CD4-positive, alpha-beta memory T cell (primary cell): Measurements from ENCODE around the gene GARIN1A. TPM values are rescaled to one million over a fixed set of nuclear protein-coding genes. Genes with fewer than 3 reads are reported as not detected.
"Not testable (repeated sequence)": the region's sequence is repeated elsewhere in the genome, so short reads cannot be mapped to it uniquely, and the experiment has no call there.

Source experiments
- CTCF ChIA-PET: fragments of 350-600 bp; sonication (Branson Sonifier 250); formaldehyde crosslinking; loops from one replicate; lab custom pipeline; 2021; ENCODE audit warnings: inconsistent platforms; ENCODE audit not compliant: partially characterized antibody; lab: Charles Lee
- POLR2A ChIA-PET: fragments of 350-600 bp; sonication (Branson Sonifier 250); formaldehyde crosslinking; loops from one replicate; lab custom pipeline; 2021; ENCODE audit not compliant: partially characterized antibody; lab: Charles Lee
- DNase-seq, 5 donors: peaks; one replicate each; pipeline versions ENCODE4 v3.0.0 to v3.0.0-alpha.2; 2020 to 2022; ENCODE audit warnings: mixed read lengths in 1 of 5
- H3K27ac ChIP-seq: one replicate; pipeline ENCODE4 v1.7.0; 2013; ENCODE audit warnings: low read depth, low read length
- H3K27me3 ChIP-seq: 2 replicates; pipeline ENCODE4 v1.7.0; 2013; ENCODE audit warnings: mild to moderate bottlenecking, low read length, moderate library complexity; ENCODE audit not compliant: insufficient read depth
- H3K36me3 ChIP-seq: 2 replicates; pipeline ENCODE4 v1.7.0; 2013; ENCODE audit warnings: mild to moderate bottlenecking, low read length, moderate library complexity; ENCODE audit not compliant: insufficient read depth
- H3K4me1 ChIP-seq: 2 replicates; pipeline ENCODE4 v1.7.0; 2013; ENCODE audit warnings: mild to moderate bottlenecking, low read length, moderate library complexity; ENCODE audit not compliant: insufficient read depth
- H3K4me3 ChIP-seq, 2 donors: one replicate each; pipeline ENCODE4 v1.7.0; 2013; ENCODE audit warnings: low read length in 2 of 2, mild to moderate bottlenecking in 1 of 2
- H3K9me3 ChIP-seq, 2 donors: one replicate each; pipeline ENCODE4 v1.7.0; 2013; ENCODE audit warnings: low read length in 2 of 2, control low read depth in 1 of 2; ENCODE audit not compliant: control insufficient read depth in 1 of 2
- H3K27ac Mint-ChIP-seq, 7 donors: one replicate each; pipeline ENCODE4 v1.8.0; 2020 to 2021; ENCODE audit warnings: mixed read lengths in 7 of 7, mild to moderate bottlenecking in 6 of 7, inconsistent platforms in 3 of 7, moderate library complexity in 3 of 7
- H3K27me3 Mint-ChIP-seq, 2 donors: one replicate each; pipeline ENCODE4 v1.8.0; 2020 to 2021; ENCODE audit warnings: mixed read lengths in 2 of 2
- H3K36me3 Mint-ChIP-seq, 2 donors: one replicate each; pipeline ENCODE4 v1.8.0; 2020 to 2021; ENCODE audit warnings: mixed read lengths in 2 of 2, inconsistent platforms in 1 of 2, mild to moderate bottlenecking in 1 of 2
- H3K4me1 Mint-ChIP-seq, 4 donors: one replicate each; pipeline ENCODE4 v1.8.0; 2020 to 2021; ENCODE audit warnings: mixed read lengths in 4 of 4, mild to moderate bottlenecking in 1 of 4
- H3K4me3 Mint-ChIP-seq, 8 donors: one replicate each; pipeline ENCODE4 v1.8.0; 2020 to 2021; ENCODE audit warnings: mixed read lengths in 8 of 8, mild to moderate bottlenecking in 7 of 8, moderate library complexity in 6 of 8, inconsistent platforms in 3 of 8
- H3K9me3 Mint-ChIP-seq, 8 donors: one replicate each; pipeline ENCODE4 v1.8.0; 2020 to 2021; ENCODE audit warnings: mixed read lengths in 8 of 8, mild to moderate bottlenecking in 5 of 8, inconsistent platforms in 3 of 8, moderate library complexity in 1 of 8
- intact Hi-C: fragments of 100-400 bp; cut with micrococcal nuclease; formaldehyde crosslinking; loops from one replicate; pipeline ENCODE4 v1.15.1; 2023
- polyA plus RNA-seq, 2 donors: library from polyadenylated mRNA; unstranded; fragments of 300-500 nt; fragmentation: Illumina TruSeq; gene quantifications; one replicate each; pipeline ENCODE4 v1.2.3, GENCODE V29; 2021
- total RNA-seq, 2 experiments: library from RNA; stranded (reverse); gene quantifications; one replicate each; pipeline ENCODE4 v1.2.3, GENCODE V29; 2021

Gene GARIN1A
- total and polyA plus RNA-seq, 4 experiments from 2014 or later, result 0.06 to 3.4 (median 1.6) TPM; not detected in 1

DNA sequence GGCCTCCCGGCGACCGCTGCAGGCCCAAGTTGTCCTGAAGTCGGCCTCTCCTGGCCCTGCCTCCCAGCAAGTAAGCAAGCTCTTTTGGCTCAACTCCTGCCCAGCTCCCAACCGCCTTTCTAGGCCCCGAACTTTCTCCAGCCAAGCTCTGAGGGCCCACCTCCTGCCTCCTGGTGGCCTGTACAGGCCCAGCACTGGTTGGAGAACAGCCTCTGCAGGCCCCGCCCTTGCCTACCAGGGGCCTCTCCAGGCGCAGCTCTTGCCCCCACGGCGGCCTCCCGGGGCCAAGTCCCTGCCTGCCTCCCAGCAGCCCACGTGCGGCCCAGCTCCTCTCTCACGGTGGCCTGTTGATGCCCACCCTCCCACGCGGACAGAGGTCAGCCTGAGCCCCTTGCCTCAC, 18.9 kb upstream of the GARIN1A start:
- H3K27ac Mint-ChIP-seq, CTCF ChIA-PET, H3K4me1 ChIP-seq, H3K36me3 ChIP-seq, H3K27me3 ChIP-seq, POLR2A ChIA-PET, H3K9me3 ChIP-seq, H3K27me3 Mint-ChIP-seq, H3K4me3 ChIP-seq, H3K36me3 Mint-ChIP-seq, intact Hi-C loops, H3K4me1 Mint-ChIP-seq, DNase-seq, H3K27ac ChIP-seq, H3K4me3 Mint-ChIP-seq, H3K9me3 Mint-ChIP-seq: not testable (repeated sequence)

- CTCF ChIA-PET, H3K4me3 Mint-ChIP-seq, H3K27ac Mint-ChIP-seq: not testable (repeated sequence)
These were observed 18.0 kb upstream of the GARIN1A start for GRCh38 chr7:128654080-128654479.

DNA sequence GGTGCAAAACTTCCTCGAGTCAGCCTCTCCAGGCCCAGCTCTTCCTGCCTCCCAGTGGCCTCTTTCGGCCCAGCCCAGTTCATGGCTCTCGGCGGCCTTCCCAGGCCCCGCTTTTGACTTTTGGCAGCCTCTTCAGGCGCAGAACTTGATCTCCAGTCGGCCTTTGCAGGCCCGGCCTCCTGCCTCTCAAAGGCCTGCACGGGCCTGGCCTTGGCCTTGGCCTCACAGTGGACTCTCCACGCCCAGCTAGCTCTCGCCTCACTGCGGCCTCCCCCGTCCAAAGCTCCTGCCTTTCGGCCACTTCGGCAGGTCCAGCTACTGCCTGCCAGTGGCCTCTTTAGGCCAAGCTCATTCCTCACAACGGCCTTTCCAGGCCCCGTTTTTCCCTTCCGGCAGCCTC, 17.6 kb upstream of the GARIN1A start:
- intact Hi-C loops, H3K4me1 ChIP-seq, H3K27ac Mint-ChIP-seq, DNase-seq, H3K36me3 Mint-ChIP-seq, H3K27me3 Mint-ChIP-seq, H3K27me3 ChIP-seq, H3K36me3 ChIP-seq, H3K9me3 ChIP-seq, H3K9me3 Mint-ChIP-seq, H3K4me1 Mint-ChIP-seq, H3K4me3 ChIP-seq, POLR2A ChIA-PET, H3K27ac ChIP-seq, CTCF ChIA-PET, H3K4me3 Mint-ChIP-seq: not testable (repeated sequence)

More at GRCh38 chr7:128654080-128654479, 18.0 kb upstream of the GARIN1A start:
- H3K27ac ChIP-seq, H3K4me3 ChIP-seq, H3K36me3 Mint-ChIP-seq, H3K4me1 Mint-ChIP-seq, H3K9me3 Mint-ChIP-seq, H3K4me1 ChIP-seq, H3K9me3 ChIP-seq, POLR2A ChIA-PET, H3K27me3 Mint-ChIP-seq, DNase-seq, intact Hi-C loops, H3K27me3 ChIP-seq, H3K36me3 ChIP-seq: not testable (repeated sequence)

DNA sequence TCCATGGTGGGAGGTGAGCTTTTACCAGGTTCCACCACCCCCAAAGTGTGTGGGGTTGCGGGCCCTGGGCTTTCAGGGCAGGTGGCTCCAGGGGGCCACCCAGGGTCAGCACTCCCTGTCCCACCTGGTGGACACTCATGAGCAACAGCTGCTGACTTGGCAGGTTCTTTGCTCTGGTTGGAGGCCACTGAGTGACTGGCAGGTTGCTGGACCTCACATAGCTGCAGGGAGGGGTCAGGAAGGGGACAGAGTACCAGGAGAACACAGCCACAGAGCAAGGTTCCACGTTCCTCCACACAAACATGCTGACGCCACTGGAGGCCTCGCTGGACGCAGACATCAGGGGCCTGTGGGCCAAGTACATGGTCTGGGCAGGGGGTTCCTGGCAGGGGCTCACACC, 13.7 kb upstream of the GARIN1A start:
- POLR2A ChIA-PET, H3K36me3 ChIP-seq, H3K27me3 Mint-ChIP-seq, H3K4me3 ChIP-seq, H3K4me1 ChIP-seq, H3K9me3 ChIP-seq, intact Hi-C loops, H3K4me3 Mint-ChIP-seq, DNase-seq, H3K27ac ChIP-seq, H3K4me1 Mint-ChIP-seq, H3K27me3 ChIP-seq, H3K27ac Mint-ChIP-seq, CTCF ChIA-PET: not testable (repeated sequence)
- Mint-ChIP-seq H3K9me3 (peaks cover 0 to 24% (median 14%) of the 10 kb centered on the region in 8 donors), H3K36me3 (peaks cover 4 to 23% of the 10 kb centered on the region in 2 donors)

DNA sequence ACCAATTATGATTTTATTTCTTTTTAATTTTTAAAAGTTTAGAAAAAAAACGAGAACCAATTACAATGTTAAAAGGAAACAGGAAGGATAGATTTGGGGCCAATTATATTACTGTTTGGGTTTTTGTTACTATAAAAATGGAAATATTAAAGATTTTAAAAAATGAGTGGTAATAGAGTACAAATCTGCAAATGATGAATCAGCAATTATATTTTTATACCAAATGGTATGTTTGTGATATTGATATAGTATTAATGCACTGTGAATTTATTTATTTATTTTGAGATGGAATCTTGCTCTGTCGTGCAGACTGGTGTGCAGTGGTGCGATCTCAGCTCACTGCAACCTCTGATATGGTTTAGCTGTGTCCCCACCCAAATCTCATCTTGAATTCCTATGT, 11.5 kb upstream of the GARIN1A start:
- intact Hi-C loops, result no loop called here
- no peaks in the 10 kb centered on the region for H3K4me1 ChIP-seq
- H3K9me3 ChIP-seq, result peaks cover 0 to 5% of the 10 kb centered on the region in 2 donors
- no peak for DNase-seq
- Mint-ChIP-seq H3K27me3 (no peaks in the 10 kb centered on the region), H3K4me1 (no peaks in the 10 kb centered on the region), H3K4me3 (no peak overlapping the region), H3K27ac (no peak overlapping the region), H3K36me3 (peaks cover 0 to 18% of the 10 kb centered on the region in 2 donors), H3K9me3 (peaks cover 0 to 26% (median 14%) of the 10 kb centered on the region in 8 donors)
- CTCF ChIA-PET, result no interaction called here
- H3K27me3 ChIP-seq, result no peaks in the 10 kb centered on the region
- H3K27ac ChIP-seq, result no peak overlapping the region
- POLR2A ChIA-PET, result no interaction called here
- no peaks in the 10 kb centered on the region for H3K36me3 ChIP-seq
- no peak overlapping the region for H3K4me3 ChIP-seq

DNA sequence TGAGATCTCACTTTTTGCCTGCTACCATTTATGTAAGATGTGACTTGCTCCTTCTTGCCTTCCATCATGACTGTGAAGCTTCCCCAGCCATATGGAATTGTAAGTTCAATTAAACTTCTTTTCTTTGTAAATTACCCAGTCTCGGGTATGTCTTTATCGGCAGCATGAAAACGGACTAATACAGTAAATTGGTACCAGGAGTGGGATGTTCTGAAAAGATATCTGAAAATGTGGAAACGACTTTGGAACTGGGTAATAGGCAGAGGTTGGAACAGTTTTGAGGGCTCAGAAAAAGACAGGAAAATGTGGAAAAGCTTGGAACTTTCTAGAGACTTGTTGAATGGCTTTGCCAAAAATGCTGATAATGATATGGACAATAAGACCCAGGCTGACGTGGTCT, 10.6 kb upstream of the GARIN1A start:
- ChIA-PET CTCF (no interaction called here), POLR2A (no interaction called here)
- Mint-ChIP-seq H3K27ac (no peak overlapping the region), H3K36me3 (peaks cover 0 to 18% of the 10 kb centered on the region in 2 donors), H3K27me3 (no peaks in the 10 kb centered on the region), H3K9me3 (peaks cover 0 to 26% (median 14%) of the 10 kb centered on the region in 8 donors), H3K4me3 (no peak overlapping the region), H3K4me1 (no peaks in the 10 kb centered on the region)
- no peak overlapping the region for H3K4me3 ChIP-seq
- no peaks in the 10 kb centered on the region for H3K4me1 ChIP-seq
- no peak for DNase-seq
- intact Hi-C loops, result no loop called here
- no peaks in the 10 kb centered on the region for H3K36me3 ChIP-seq
- H3K27ac ChIP-seq, result no peak overlapping the region
- H3K9me3 ChIP-seq, result peaks cover 0 to 5% of the 10 kb centered on the region in 2 donors
- no peaks in the 10 kb centered on the region for H3K27me3 ChIP-seq

GRCh38 chr7:128662091-128662490, 10.0 kb upstream of the GARIN1A start:
- POLR2A ChIA-PET, result no interaction called here

GRCh38 chr7:128663223-128663622, 8.9 kb upstream of the GARIN1A start:
- H3K4me1 Mint-ChIP-seq, H3K4me3 ChIP-seq, H3K27ac ChIP-seq, H3K4me1 ChIP-seq, CTCF ChIA-PET, intact Hi-C loops, H3K36me3 ChIP-seq, H3K9me3 ChIP-seq, H3K27me3 Mint-ChIP-seq, POLR2A ChIA-PET, DNase-seq, H3K27me3 ChIP-seq: not testable (repeated sequence)
- peaks cover 0 to 26% (median 14%) of the 10 kb centered on the region in 8 donors for H3K9me3 Mint-ChIP-seq
- peak overlapping the region in 2 of 8 donors; percentile 33 to 54 for H3K4me3 Mint-ChIP-seq
- peaks cover 0 to 18% of the 10 kb centered on the region in 2 donors for H3K36me3 Mint-ChIP-seq
- H3K27ac Mint-ChIP-seq, result peak overlapping the region in 1 of 7 donors; percentile 3

More at GRCh38 chr7:128662091-128662490, 10.0 kb upstream of the GARIN1A start:
- H3K27me3 ChIP-seq, result no peaks in the 10 kb centered on the region
- Mint-ChIP-seq H3K27me3 (no peaks in the 10 kb centered on the region), H3K36me3 (peaks cover 0 to 18% of the 10 kb centered on the region in 2 donors), H3K4me3 (no peak overlapping the region), H3K9me3 (peaks cover 0 to 26% (median 14%) of the 10 kb centered on the region in 8 donors), H3K27ac (peak overlapping the region in 1 of 7 donors; percentile 7), H3K4me1 (no peaks in the 10 kb centered on the region)
- H3K27ac ChIP-seq, result no peak overlapping the region
- no peak for DNase-seq
- H3K4me3 ChIP-seq, result no peak overlapping the region
- H3K36me3 ChIP-seq, result no peaks in the 10 kb centered on the region
- intact Hi-C loops, result no loop called here
- peaks cover 0 to 5% of the 10 kb centered on the region in 2 donors for H3K9me3 ChIP-seq
- no peaks in the 10 kb centered on the region for H3K4me1 ChIP-seq
- CTCF ChIA-PET, result no interaction called here
